ENCODE measurements around the gene ANO4.

DNA sequence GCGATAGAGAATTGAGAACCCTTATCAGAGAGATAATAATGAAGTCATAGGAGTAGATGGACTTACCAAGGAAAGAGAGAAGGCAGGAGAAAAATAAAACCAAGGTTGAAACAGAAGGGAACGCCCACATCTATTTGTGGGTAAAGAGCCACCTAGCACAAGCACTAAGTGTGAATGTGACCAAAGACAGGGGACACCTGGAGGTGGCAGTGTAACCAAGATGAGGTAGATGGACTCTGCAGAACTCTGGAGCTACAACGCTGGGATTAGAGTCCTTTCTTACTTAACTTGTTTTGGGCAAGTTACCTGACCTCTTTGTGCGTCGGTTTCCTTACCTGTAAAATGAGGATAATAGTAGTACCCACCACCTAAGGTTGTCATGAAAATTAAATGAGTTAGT, 313.6 kb downstream of the ANO4 start:
- TF ChIP-seq, protein P1, sequence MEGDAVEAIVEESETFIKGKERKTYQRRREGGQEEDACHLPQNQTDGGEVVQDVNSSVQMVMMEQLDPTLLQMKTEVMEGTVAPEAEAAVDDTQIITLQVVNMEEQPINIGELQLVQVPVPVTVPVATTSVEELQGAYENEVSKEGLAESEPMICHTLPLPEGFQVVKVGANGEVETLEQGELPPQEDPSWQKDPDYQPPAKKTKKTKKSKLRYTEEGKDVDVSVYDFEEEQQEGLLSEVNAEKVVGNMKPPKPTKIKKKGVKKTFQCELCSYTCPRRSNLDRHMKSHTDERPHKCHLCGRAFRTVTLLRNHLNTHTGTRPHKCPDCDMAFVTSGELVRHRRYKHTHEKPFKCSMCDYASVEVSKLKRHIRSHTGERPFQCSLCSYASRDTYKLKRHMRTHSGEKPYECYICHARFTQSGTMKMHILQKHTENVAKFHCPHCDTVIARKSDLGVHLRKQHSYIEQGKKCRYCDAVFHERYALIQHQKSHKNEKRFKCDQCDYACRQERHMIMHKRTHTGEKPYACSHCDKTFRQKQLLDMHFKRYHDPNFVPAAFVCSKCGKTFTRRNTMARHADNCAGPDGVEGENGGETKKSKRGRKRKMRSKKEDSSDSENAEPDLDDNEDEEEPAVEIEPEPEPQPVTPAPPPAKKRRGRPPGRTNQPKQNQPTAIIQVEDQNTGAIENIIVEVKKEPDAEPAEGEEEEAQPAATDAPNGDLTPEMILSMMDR (IDR thresholded peaks at IDR 0.05; ENCODE audit: borderline replicate concordance, extremely low read depth, low read length, poor library complexity, severe bottlenecking): no peak
- TF ChIP-seq EZH2 (IDR thresholded peaks at IDR 0.05; ENCODE audit: borderline replicate concordance, low read depth, low read length, severe bottlenecking): no peak
